Tibial nerve (tissue), 4 donors: ENCODE results near the gene MEOX2. TPM values are rescaled to one million over a fixed set of nuclear protein-coding genes. Genes with fewer than 3 reads are reported as not detected.

Experiments
- DNase-seq, 2 donors: peaks; one replicate each; pipeline ENCODE4 v3.0.0-alpha.2; 2019; ENCODE audit warnings: low spot score in 2 of 2
- H3K27ac ChIP-seq, 4 donors: fragments of 200-600 bp; sonication (generic) in 3 of 4; one replicate each; pipeline ENCODE4 v1.5.1; 2017 to 2019; ENCODE audit warnings: mild to moderate bottlenecking in 1 of 4
- H3K27me3 ChIP-seq, 2 donors: fragments of 200-600 bp; sonication (generic) in 1 of 2; one replicate each; pipeline versions ENCODE4 v1.5.1 to v1.6.0; 2017 to 2019
- H3K36me3 ChIP-seq, 3 donors: fragments of 200-600 bp; sonication (generic); one replicate each; pipeline ENCODE4 v1.5.1; 2018 to 2019
- H3K4me1 ChIP-seq, 4 donors: fragments of 200-600 bp; sonication (generic) in 3 of 4; one replicate each; pipeline ENCODE4 v1.5.1; 2017 to 2019
- H3K4me3 ChIP-seq, 4 donors: fragments of 200-600 bp; sonication (generic) in 3 of 4; one replicate each; pipeline ENCODE4 v1.5.1; 2017 to 2019; ENCODE audit warnings: mild to moderate bottlenecking in 1 of 4, moderate library complexity in 1 of 4
- H3K9me3 ChIP-seq, 4 donors: fragments of 200-600 bp; sonication (generic) in 3 of 4; one replicate each; pipeline ENCODE4 v1.5.1; 2017 to 2019
- CTCF ChIP-seq, 5 experiments: fragments of 200-600 bp in 3 of 5; fragments of 450-650 bp in 2 of 5; sonication (generic) in 3 of 5; IDR thresholded peaks; one replicate each; pipeline ENCODE4 v1.5.1; 2016 to 2019; ENCODE audit warnings: antibody characterized with exemption in 5 of 5, mild to moderate bottlenecking in 3 of 5, moderate library complexity in 2 of 5
- EP300 ChIP-seq, 2 donors: sonication (generic); formaldehyde crosslinking; IDR thresholded peaks; one replicate each; pipeline ENCODE4 v1.6.1; 2017; ENCODE audit warnings: antibody characterized with exemption in 2 of 2, mild to moderate bottlenecking in 1 of 2
- POLR2A ChIP-seq, 2 donors: fragments of 450-650 bp; IDR thresholded peaks; one replicate each; pipeline ENCODE4 v1.6.1; 2017; ENCODE audit warnings: antibody characterized with exemption in 2 of 2, mild to moderate bottlenecking in 2 of 2, moderate library complexity in 2 of 2
- WGBS, 2 donors: methylation state at CpG; one replicate each; pipeline ENCODE4 v1.1.5; 2018; 5-methylcytosine and 5-hydroxymethylcytosine counted together
- total RNA-seq, 4 donors: library from RNA; depleted of rRNA; stranded (reverse); fragments of >200 nt; gene quantifications; one replicate each; pipeline ENCODE4 v1.1.0, GENCODE V29; 2016

Gene MEOX2
- 100 to 1,000 TPM in 2 of 4 donors, 10 to 100 TPM in 2; 43.2 to 115 (median 104) TPM for total RNA-seq

- peak; percentile 80 to 85 for DNase-seq
- H3K4me3 ChIP-seq = peak within 1 kb of the TSS; percentile 44 to 82 (median 54)
- H3K27ac ChIP-seq = peak within 1 kb of the TSS; percentile 70 to 94 (median 86)
- no peaks in the 10 kb centered on the region for H3K36me3 ChIP-seq
- H3K4me1 ChIP-seq = peaks cover 0 to 5% (median 0%) of the 10 kb centered on the region in 4 donors
- TF ChIP-seq POLR2A (IDR thresholded peaks at IDR 0.05) = peak; percentile 35 to 77
- peak in 2 of 5 experiments; percentile 39 to 48 for TF ChIP-seq CTCF (IDR thresholded peaks at IDR 0.05)
- peak in 1 of 2 donors; percentile 96 for TF ChIP-seq EP300 (IDR thresholded peaks at IDR 0.05)
- peaks cover 0 to 7% of the 10 kb centered on the region in 2 donors for H3K27me3 ChIP-seq
- WGBS, 2 donors = 1% methylated on average over 32 of the region's 32 CpGs
- no peaks in the 10 kb centered on the region for H3K9me3 ChIP-seq
Measured at GRCh38 chr7:15686295-15686956, at the start of gene MEOX2. Gene MEOX2, minus strand, starts transcription at chr7:15686683. Its CDS starts 281 bp downstream, at chr7:15686402.

GRCh38 chr7:15729746-15730145, 43.3 kb upstream of the MEOX2 start:
- H3K27ac ChIP-seq = peak overlapping the region in 2 of 4 donors; percentile 9 to 13
- no peak overlapping the region for H3K4me3 ChIP-seq
- no peak for DNase-seq
- no peaks in the 10 kb centered on the region for H3K4me1 ChIP-seq
- TF ChIP-seq CTCF (IDR thresholded peaks at IDR 0.05) (no peak), EP300 (IDR thresholded peaks at IDR 0.05) (no peak), POLR2A (IDR thresholded peaks at IDR 0.05) (no peak)
- H3K36me3 ChIP-seq = no peaks in the 10 kb centered on the region
- no peaks in the 10 kb centered on the region for H3K27me3 ChIP-seq
- no peaks in the 10 kb centered on the region for H3K9me3 ChIP-seq

- no peak for TF ChIP-seq POLR2A (IDR thresholded peaks at IDR 0.05)
- TF ChIP-seq CTCF (IDR thresholded peaks at IDR 0.05) = no peak
- TF ChIP-seq EP300 (IDR thresholded peaks at IDR 0.05) = no peak
- H3K27me3 ChIP-seq = no peaks in the 10 kb centered on the region
- peaks cover 0 to 5% (median 0%) of the 10 kb centered on the region in 4 donors for H3K4me1 ChIP-seq
- H3K9me3 ChIP-seq = no peaks in the 10 kb centered on the region
- H3K36me3 ChIP-seq = no peaks in the 10 kb centered on the region
- peak overlapping the region in 2 of 4 donors; percentile 4 to 48 for H3K27ac ChIP-seq
- no peak for DNase-seq
- H3K4me3 ChIP-seq = no peak overlapping the region
- 83 to 84% methylated on average over 3 of the region's 3 CpGs for WGBS, 2 donors
Measured at GRCh38 chr7:15725051-15725450, 38.6 kb upstream of the MEOX2 start.

- no peak for TF ChIP-seq POLR2A (IDR thresholded peaks at IDR 0.05)
- TF ChIP-seq EP300 (IDR thresholded peaks at IDR 0.05) = peak in 1 of 2 donors; percentile 23
- TF ChIP-seq CTCF (IDR thresholded peaks at IDR 0.05) = no peak
- peaks cover 0 to 5% (median 0%) of the 10 kb centered on the region in 4 donors for H3K4me1 ChIP-seq
- peak overlapping the region in 1 of 4 donors; percentile 26 for H3K27ac ChIP-seq
- no peaks in the 10 kb centered on the region for H3K9me3 ChIP-seq
- no peaks in the 10 kb centered on the region for H3K27me3 ChIP-seq
- no peak for DNase-seq
- H3K36me3 ChIP-seq = no peaks in the 10 kb centered on the region
- no peak overlapping the region for H3K4me3 ChIP-seq
Measured at GRCh38 chr7:15723841-15724240, 37.4 kb upstream of the MEOX2 start.

GRCh38 chr7:15720849-15721471, 34.5 kb upstream of the MEOX2 start:
- no peaks in the 10 kb centered on the region for H3K9me3 ChIP-seq
- H3K27me3 ChIP-seq = no peaks in the 10 kb centered on the region
- H3K4me3 ChIP-seq = no peak overlapping the region
- WGBS, 2 donors = 45 to 48% methylated on average over 5 of the region's 5 CpGs
- peaks cover 0 to 5% (median 0%) of the 10 kb centered on the region in 4 donors for H3K4me1 ChIP-seq
- H3K36me3 ChIP-seq = no peaks in the 10 kb centered on the region
- H3K27ac ChIP-seq = peak overlapping the region in 3 of 4 donors; percentile 48 to 62 (median 49)
- TF ChIP-seq CTCF (IDR thresholded peaks at IDR 0.05) = peak; percentile 37 to 60 (median 55)
- TF ChIP-seq EP300 (IDR thresholded peaks at IDR 0.05) = no peak
- no peak for TF ChIP-seq POLR2A (IDR thresholded peaks at IDR 0.05)
- peak; percentile 56 to 68 for DNase-seq
